ENCODE measurements around the gene MDH1B.
"Not testable (repeated sequence)": the region's sequence is repeated elsewhere in the genome, so short reads cannot be mapped to it uniquely, and the experiment has no call there.

The MDH1B gene

DNA sequence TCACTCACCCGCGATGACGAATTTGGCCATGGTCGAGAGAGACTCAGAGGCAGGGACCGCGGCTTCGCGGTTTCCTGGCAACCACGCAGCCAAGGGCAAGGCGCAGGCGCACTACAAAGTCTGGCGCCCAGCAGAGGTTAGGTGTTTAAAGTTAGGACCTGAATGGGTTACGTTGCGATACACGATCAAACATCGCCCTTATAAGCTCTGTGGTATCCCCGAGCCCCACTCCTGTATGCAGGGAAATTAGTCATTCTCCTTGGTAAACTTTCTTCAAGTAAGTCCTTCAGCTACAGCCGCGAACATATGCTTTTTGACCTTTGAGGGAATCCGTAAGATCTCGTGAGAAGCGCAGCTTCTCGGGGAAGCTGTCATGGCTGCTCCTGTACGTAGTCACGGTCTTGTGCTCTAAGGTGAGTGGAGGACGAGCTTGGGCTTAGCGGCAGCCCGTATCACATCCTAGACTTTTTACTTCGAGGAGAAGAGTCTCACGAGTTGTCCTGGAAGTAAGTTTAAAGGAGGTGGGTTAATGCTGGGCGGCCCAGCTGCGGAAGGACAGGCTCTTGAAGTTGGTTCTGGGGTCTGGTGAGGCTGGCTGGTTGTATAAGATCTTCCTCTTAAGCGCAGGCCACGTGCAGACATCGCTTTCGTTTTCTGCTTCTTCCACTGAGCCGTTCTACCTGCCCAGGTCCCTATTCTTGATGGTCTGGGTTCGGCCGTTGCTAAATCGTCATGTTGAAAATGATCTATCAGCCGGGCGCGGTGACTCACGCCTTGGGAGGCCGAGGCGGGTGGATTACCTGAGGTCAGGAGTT, at the start of gene MDH1B, which contains the start of gene FASTKD2:
Gene MDH1B, minus strand, starts transcription at position 87 of the 815 bp plus-strand sequence. Its CDS starts 57 bp downstream, at position 30.
Gene FASTKD2, plus strand, starts transcription at position 365 of the 815 bp plus-strand sequence. CDS start 1,088 bp downstream, outside the sequence.
- peak; percentile 93 for DNase-seq (ENCODE audit: low read depth)
- H3K4me3 ChIP-seq (ENCODE audit: low read depth, low read length): peak within 1 kb of the TSS; percentile 79
- TF ChIP-seq, protein P1, sequence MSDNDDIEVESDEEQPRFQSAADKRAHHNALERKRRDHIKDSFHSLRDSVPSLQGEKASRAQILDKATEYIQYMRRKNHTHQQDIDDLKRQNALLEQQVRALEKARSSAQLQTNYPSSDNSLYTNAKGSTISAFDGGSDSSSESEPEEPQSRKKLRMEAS (IDR thresholded peaks at IDR 0.05; ENCODE audit: low read depth, low read length): peak; percentile 80
- TF ChIP-seq MYC (IDR thresholded peaks at IDR 0.05; ENCODE audit: low read depth, low read length) (peak; percentile 75), POLR2A (IDR thresholded peaks at IDR 0.05; ENCODE audit: extremely low read depth, insufficient read length) (peak; percentile 76)
- TF ChIP-seq, protein P2, sequence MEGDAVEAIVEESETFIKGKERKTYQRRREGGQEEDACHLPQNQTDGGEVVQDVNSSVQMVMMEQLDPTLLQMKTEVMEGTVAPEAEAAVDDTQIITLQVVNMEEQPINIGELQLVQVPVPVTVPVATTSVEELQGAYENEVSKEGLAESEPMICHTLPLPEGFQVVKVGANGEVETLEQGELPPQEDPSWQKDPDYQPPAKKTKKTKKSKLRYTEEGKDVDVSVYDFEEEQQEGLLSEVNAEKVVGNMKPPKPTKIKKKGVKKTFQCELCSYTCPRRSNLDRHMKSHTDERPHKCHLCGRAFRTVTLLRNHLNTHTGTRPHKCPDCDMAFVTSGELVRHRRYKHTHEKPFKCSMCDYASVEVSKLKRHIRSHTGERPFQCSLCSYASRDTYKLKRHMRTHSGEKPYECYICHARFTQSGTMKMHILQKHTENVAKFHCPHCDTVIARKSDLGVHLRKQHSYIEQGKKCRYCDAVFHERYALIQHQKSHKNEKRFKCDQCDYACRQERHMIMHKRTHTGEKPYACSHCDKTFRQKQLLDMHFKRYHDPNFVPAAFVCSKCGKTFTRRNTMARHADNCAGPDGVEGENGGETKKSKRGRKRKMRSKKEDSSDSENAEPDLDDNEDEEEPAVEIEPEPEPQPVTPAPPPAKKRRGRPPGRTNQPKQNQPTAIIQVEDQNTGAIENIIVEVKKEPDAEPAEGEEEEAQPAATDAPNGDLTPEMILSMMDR (IDR thresholded peaks at IDR 0.05; ENCODE audit: low read depth, low read length): no peak

DNA sequence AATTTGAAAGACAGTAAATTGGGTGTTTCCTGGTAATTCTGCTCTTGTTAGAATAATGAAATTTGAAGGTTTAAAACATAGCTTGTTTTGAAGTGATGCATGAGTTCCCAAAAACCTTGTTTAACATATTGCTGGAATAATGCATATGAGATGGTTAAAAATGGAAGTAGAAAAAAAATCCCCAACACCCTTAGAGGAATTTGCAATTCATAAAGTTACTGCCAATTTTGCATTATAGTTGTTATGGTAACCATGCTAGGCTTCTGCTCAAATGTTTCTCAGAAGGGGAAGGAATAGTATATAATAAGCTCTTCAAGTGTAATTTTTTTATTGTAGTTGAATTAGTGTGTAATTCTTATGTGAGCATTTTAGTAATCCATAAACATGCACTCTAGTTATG, 49.4 kb upstream of the MDH1B start:
- TF ChIP-seq, protein P1 (IDR thresholded peaks at IDR 0.05; ENCODE audit: low read depth, low read length): no peak
- TF ChIP-seq POLR2A (IDR thresholded peaks at IDR 0.05; ENCODE audit: extremely low read depth, insufficient read length) (no peak), MYC (IDR thresholded peaks at IDR 0.05; ENCODE audit: low read depth, low read length) (no peak)
- TF ChIP-seq, protein P2 (IDR thresholded peaks at IDR 0.05; ENCODE audit: low read depth, low read length): no peak
- H3K4me3 ChIP-seq (ENCODE audit: low read depth, low read length): no peak overlapping the region
- DNase-seq (ENCODE audit: low read depth): no peak

DNA sequence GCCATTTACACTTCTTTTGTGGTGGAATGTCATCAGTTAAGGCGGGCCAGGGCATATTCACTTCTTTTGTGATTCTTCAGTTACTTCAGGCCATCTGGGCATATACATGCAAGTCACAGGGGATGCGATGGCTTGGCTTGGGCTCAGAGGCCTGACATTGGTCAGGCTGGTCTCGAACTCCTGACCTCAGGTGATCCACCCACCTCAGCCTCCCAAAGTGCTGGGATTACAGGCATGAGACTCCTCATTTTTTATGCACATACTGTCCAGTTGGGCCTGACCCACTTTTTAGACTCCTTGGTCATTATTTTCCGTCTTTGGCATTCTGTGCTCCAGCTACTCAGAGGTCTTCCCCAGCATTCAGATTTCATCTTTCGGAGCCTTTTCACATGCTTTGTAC, 47.3 kb upstream of the MDH1B start:
- not testable (repeated sequence) for DNase-seq (ENCODE audit: low read depth); H3K4me3 ChIP-seq (ENCODE audit: low read depth, low read length)

DNA sequence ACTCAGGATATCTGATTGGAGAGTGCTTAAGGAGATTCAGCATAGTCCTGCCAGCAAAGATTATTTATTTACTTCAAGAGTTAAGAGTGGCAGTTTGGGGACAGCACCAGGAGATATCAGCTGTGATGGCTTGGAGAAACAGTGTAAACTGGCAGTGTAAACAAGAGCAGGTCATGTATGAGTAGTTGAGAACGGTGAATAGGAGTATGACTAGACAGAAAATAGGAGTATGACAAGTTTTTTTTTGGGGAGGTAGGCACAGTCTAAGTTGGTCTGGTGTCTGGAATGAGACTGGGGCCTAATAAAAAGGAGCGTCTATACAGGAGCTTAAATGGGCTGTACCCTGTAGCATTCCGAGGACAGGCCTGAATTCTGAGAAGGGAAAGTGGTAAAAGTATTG, 42.5 kb upstream of the MDH1B start:
- not testable (repeated sequence) for H3K4me3 ChIP-seq (ENCODE audit: low read depth, low read length); DNase-seq (ENCODE audit: low read depth)

DNA sequence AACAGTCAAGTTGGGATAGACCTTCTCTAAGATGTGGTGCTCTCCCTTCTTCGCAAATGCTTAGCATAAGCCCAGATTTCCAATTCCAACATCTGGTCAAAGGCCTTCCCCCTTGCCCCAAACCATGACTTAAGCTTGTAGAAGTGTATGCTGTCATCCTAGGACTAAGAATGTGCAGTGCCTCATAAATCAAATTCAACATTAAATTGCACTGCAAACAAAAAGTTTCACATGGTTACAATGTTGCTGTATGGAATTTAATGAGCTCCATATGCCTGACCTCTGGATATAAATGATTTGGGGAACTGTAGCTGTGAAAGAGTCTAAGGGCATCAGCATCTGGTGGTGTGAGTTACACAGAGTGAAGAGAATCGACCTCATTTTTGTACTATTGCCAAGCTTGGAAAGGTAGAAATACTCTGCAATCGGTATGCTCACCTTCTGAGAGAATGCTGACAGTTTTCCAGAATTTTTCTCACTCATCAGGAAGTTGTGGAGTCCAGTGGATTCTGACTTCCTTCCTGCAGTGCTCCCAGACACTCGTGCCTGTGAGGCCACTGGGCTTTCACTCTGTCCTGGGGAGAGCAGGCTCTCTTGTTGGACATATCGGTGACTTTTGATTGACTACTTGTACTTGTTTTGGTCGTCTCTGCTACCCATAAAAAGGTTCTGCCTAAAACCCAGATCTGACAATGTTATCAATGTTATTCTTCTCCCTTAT, 40.9 kb upstream of the MDH1B start:
- no peak for DNase-seq (ENCODE audit: low read depth)
- no peak overlapping the region for H3K4me3 ChIP-seq (ENCODE audit: low read depth, low read length)
- TF ChIP-seq POLR2A (IDR thresholded peaks at IDR 0.05; ENCODE audit: extremely low read depth, insufficient read length): no peak
- TF ChIP-seq, protein P1 (IDR thresholded peaks at IDR 0.05; ENCODE audit: low read depth, low read length): no peak
- TF ChIP-seq, protein P2 (IDR thresholded peaks at IDR 0.05; ENCODE audit: low read depth, low read length): no peak
- no peak for TF ChIP-seq MYC (IDR thresholded peaks at IDR 0.05; ENCODE audit: low read depth, low read length)

DNA sequence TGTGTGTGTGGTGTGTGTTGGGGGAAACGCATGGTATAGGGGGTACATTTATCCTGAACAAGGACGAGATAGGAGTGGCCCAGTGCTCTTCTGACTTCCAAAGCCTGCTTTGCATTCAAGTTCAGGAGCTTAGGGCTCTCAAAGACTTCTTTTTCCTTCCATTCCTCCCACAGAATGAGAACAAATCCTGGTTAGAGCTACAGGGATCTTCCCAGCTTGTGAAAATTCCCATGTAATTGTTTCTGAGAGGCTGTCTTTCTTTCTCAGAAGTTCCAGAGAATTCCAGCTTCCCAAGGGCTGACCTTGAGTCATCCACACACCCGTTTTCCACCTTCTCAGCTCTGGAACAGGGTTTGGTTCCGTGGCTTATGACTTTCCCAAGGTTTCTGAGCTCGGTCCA, 39.2 kb upstream of the MDH1B start:
- no peak for DNase-seq (ENCODE audit: low read depth)
- H3K4me3 ChIP-seq (ENCODE audit: low read depth, low read length): no peak overlapping the region
- TF ChIP-seq POLR2A (IDR thresholded peaks at IDR 0.05; ENCODE audit: extremely low read depth, insufficient read length): no peak

DNA sequence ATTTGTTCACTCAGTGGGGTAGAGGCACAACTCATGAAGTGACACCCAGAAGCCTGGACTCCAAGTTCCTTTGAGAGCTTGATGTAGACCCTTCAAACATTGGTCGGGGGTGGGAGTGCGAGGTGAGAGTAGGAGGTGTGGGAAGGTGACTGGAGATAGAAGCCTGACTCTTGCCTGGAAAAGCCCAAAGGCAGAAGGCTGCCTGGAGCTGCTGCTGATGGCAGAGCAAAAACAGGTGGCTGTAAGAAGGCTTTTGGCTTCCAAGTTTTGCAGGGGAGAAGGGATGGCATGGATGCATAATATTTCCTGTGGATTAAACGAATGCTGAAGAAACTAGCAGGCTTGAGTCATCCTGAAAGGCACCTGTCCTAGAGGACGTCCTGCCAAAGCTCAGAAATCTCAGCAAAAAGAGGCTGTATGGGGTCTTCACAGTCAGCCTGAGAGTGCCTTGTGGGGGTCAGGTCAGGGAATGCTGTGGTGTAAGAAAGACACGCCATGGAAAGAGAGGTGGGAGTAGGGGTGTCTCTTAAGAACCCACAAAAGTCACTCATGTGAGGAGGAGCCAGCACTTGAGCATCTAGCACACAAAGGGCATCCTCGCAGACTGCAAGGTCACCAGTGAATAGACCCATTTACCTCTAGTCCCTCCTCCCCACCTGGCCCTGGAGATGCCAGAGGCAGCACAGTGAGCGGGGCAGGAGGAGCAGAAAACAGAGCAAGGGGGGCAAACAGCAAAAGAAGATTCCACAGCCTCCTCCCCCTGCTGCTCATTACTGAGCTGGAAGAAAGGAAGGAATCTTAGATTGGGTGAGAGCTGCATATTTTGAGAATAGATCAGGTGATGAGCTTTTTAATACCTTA, 37.8 kb upstream of the MDH1B start:
- TF ChIP-seq MYC (IDR thresholded peaks at IDR 0.05; ENCODE audit: low read depth, low read length): no peak
- no peak for TF ChIP-seq POLR2A (IDR thresholded peaks at IDR 0.05; ENCODE audit: extremely low read depth, insufficient read length)
- TF ChIP-seq, protein P1 (IDR thresholded peaks at IDR 0.05; ENCODE audit: low read depth, low read length): no peak
- TF ChIP-seq, protein P2 (IDR thresholded peaks at IDR 0.05; ENCODE audit: low read depth, low read length): no peak
- no peak for DNase-seq (ENCODE audit: low read depth)
- H3K4me3 ChIP-seq (ENCODE audit: low read depth, low read length): no peak overlapping the region

Measured in NB4 (cell line).